PC-3 (cell line): Measurements from ENCODE around the gene CHKA.

ENCODE experiments used
- CTCF ChIP-seq: fragments of 300-600 bp; sonication (generic); conservative IDR thresholded peaks from 2 replicates; pipeline ENCODE4 v1.5.1; 2017; ENCODE audit warnings: antibody characterized with exemption, low read depth, mild to moderate bottlenecking, low read length
- EZH2 ChIP-seq: fragments of 300-600 bp; sonication (generic); IDR thresholded peaks from one replicate; pipeline ENCODE4 v1.6.1; 2017; ENCODE audit warnings: antibody characterized with exemption, mild to moderate bottlenecking, low read length; ENCODE audit not compliant: unreplicated experiment
- EZH2phosphoT487 ChIP-seq: fragments of 300-600 bp; sonication (generic); IDR thresholded peaks from 2 replicates; pipeline ENCODE4 v1.6.1; 2018; ENCODE audit warnings: mild to moderate bottlenecking, antibody characterized with exemption, low read length, borderline replicate concordance

DNA sequence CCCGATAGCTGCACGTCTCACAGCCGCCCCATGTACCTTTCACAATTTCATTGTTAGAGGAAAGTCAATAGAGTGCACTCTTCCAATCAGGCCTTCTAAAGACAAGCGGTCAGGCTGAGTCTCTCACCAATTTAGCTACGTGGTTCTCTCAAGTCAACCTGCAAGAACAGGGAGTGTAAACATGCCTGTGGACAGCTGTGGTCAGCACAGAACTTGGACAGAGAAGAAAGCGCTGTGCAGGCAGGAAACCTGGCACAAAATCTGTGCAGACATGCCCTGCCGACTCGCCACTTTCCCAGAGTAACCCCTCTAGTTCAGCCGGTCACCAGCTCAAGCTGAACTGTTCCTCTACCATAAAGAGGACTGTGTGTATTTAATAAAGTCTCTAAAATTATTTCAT, 39.5 kb downstream of the CHKA start:
- no peak for TF ChIP-seq CTCF
- TF ChIP-seq EZH2, result no peak
- no peak for TF ChIP-seq EZH2phosphoT487
